ENCODE data around the gene CHST12.

Gene CHST12

DNA sequence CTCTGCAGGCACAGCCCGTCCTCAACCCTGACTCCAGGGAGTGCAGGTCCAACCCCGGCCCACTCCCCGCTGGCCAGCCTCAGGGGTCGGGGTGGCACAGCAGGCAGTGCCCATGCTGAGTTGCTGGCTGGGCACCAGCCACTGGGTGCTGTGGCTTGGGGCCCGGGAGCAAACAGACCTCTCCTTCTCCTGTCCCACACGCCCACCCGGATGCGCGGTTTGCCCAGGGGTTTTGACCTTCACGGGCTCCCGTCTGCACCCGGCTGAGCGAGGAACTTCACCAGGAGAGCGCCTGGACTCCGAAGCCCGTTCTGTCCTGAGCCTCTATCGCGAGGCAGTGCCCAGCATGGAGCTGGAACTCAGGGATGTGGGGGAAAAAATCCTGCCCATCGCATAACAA is 75.4 kb downstream of the CHST12 start:
- TF ChIP-seq, protein P1, sequence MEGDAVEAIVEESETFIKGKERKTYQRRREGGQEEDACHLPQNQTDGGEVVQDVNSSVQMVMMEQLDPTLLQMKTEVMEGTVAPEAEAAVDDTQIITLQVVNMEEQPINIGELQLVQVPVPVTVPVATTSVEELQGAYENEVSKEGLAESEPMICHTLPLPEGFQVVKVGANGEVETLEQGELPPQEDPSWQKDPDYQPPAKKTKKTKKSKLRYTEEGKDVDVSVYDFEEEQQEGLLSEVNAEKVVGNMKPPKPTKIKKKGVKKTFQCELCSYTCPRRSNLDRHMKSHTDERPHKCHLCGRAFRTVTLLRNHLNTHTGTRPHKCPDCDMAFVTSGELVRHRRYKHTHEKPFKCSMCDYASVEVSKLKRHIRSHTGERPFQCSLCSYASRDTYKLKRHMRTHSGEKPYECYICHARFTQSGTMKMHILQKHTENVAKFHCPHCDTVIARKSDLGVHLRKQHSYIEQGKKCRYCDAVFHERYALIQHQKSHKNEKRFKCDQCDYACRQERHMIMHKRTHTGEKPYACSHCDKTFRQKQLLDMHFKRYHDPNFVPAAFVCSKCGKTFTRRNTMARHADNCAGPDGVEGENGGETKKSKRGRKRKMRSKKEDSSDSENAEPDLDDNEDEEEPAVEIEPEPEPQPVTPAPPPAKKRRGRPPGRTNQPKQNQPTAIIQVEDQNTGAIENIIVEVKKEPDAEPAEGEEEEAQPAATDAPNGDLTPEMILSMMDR (IDR thresholded peaks at IDR 0.05; ENCODE audit: extremely low read depth, missing control alignments) = no peak
- DNase-seq (ENCODE audit: low spot score) = no peak

DNA sequence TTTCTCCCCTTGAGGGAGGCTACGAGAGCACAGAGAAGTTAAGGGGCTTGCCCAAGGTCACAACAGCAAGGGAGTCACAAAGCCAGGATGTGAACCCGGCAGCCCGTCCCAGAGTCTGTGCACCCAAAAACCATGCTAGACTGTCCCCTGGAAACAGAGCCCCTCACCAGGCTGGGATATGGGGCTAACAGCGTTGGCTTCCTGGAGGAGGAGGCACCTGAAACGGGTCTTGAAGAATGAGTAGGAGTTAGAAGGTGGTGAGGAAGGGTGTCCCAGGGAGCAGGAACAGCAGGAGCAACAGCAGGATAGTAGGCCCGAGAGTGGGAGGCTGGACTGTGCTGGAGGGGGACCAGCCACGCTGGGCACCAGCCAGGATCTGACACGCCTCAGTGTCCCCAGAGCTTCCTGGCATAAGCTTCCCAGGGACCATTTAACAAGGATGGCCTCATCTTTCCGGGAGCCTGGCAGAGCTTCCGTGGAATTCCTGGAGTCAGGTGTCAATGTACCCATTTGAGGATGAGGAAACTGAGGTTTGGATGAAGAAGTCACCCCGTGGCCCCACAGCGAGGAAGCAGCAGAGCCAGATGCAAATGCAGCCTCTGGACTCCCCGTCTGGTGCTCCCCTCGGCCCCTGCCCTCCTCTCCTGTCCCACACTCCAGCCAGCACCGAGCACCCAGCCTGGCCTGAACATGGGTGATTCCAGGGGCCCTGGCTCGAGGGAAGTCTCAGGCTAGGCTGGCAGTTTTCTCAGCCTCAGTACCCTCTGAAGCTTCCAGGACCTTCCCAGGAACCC is 76.1 kb downstream of the CHST12 start:
- TF ChIP-seq, protein P1 (IDR thresholded peaks at IDR 0.05; ENCODE audit: extremely low read depth, missing control alignments) = no peak
- no peak for DNase-seq (ENCODE audit: low spot score)

DNA sequence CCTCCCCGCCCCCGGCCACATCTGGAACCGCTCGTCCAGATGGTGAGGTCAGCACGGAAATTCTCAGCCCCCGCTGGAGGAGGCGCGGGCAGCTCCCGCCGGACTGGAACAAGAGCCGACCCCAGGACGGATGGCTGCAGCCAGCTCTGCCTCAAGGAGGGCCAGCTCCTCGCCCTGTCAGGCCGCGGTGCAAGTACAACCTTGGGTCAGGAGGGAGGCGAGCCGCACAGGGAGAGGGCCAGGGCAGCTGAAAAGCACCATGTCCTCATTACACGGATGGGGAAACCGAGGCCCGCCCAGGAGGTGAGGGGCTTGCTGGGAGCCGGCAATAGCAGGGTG is 76.6 kb downstream of the CHST12 start:
- no peak for DNase-seq (ENCODE audit: low spot score)
- TF ChIP-seq, protein P1 (IDR thresholded peaks at IDR 0.05; ENCODE audit: extremely low read depth, missing control alignments) = no peak

DNA sequence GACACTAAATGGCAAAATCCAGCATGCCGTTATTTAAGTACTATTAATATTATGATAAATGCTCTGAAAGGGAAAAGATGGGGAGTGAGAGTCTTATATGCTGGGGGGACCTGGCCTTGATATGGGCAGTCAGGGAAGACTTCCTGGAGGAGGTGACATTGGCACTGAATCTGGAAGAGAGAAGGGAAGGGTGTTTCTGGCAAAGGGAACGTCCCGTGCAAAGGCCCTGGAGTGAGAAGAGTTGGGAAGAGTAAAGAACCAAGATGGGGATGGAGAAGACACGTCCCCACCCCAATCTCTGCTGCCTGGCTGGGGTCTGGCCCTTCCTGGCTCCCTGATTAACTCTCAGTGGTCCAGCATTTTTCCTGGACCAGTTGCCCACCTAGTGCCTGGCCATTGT is 77.8 kb downstream of the CHST12 start:
- TF ChIP-seq, protein P1 (IDR thresholded peaks at IDR 0.05; ENCODE audit: extremely low read depth, missing control alignments) = no peak
- DNase-seq (ENCODE audit: low spot score) = no peak

DNA sequence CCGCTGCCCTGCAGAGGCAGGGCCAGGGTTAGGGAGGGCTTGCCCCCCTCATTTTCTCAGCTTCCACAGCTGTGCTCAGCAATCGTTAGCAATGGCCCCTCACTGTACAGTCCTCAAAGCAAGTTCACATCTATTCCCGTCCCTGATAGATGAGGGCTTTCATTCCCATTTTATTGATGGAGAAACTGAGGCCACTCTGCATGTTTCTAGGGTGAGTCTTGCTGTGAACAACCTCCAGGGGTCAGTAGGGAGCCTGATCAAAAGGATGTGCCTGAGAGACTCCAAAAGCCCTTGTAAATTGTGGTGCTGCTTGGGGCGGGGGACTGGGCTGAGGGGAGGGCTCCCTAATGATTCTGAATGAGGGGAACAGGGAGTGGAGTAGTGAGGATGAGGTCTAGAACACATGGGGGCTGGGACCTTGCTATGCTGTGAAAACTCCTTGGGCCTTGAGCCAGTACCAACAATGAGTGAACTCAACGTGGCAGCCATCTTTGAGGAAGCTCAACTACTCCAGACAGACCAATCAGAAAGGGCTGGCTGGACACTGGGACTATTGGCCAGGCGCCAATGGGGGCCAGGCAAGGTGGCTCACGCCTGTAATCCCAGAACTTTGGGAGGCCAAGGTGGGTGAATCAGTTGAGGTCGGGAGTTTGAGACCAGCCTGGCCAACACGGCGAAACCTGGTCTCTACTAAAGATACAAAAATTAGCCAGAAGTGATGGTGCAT is 79.5 kb downstream of the CHST12 start:
- no peak for DNase-seq (ENCODE audit: low spot score)
- TF ChIP-seq, protein P1 (IDR thresholded peaks at IDR 0.05; ENCODE audit: extremely low read depth, missing control alignments) = no peak

DNA sequence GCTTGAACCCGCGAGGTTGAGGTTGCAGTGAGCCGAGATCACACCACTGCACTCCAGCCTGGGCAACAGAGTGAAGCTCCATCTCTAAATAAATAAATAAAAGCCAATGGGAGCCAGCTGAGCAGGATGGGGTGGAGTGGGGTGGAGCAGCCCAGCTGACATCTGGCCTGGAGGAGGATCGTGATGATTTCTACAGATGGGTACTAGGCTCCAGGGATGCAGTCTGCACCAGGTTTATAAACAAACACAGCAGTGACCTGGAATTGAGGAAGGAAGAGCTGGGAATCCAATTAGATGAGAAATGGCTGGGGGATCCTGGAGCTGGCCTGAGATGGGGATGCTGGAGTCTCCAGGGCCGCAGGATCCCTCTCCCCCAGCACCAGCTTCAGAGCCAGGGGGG is 80.1 kb downstream of the CHST12 start:
- TF ChIP-seq, protein P1 (IDR thresholded peaks at IDR 0.05; ENCODE audit: extremely low read depth, missing control alignments) = no peak
- no peak for DNase-seq (ENCODE audit: low spot score)

DNA sequence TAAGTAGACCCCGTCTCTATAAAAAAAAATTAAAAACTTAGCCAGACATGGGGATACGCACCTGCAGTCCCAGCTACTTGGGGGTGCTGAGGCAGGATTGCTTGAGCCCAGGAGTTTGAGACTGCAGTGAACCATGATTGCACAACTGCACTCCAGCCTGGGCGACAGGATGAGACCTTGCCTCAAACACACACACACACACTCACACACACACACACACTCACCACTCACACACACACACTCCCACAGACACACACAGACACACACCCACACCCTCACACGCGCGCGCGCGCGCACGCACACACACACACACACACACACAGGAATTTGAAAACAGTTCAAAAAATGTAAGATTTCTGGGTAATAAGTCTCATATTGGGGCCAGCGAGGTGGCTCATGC is 81.5 kb downstream of the CHST12 start:
- TF ChIP-seq, protein P1 (IDR thresholded peaks at IDR 0.05; ENCODE audit: extremely low read depth, missing control alignments) = no peak
- no peak for DNase-seq (ENCODE audit: low spot score)

Data from GM20000 (cell line).